ENCODE data around the gene NUMB.

The NUMB gene

GRCh38 chr14:73245480-73246325 is 212.6 kb downstream of the NUMB start:
- TF ChIP-seq, protein P1, sequence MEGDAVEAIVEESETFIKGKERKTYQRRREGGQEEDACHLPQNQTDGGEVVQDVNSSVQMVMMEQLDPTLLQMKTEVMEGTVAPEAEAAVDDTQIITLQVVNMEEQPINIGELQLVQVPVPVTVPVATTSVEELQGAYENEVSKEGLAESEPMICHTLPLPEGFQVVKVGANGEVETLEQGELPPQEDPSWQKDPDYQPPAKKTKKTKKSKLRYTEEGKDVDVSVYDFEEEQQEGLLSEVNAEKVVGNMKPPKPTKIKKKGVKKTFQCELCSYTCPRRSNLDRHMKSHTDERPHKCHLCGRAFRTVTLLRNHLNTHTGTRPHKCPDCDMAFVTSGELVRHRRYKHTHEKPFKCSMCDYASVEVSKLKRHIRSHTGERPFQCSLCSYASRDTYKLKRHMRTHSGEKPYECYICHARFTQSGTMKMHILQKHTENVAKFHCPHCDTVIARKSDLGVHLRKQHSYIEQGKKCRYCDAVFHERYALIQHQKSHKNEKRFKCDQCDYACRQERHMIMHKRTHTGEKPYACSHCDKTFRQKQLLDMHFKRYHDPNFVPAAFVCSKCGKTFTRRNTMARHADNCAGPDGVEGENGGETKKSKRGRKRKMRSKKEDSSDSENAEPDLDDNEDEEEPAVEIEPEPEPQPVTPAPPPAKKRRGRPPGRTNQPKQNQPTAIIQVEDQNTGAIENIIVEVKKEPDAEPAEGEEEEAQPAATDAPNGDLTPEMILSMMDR (IDR thresholded peaks at IDR 0.05; ENCODE audit: borderline replicate concordance, extremely low read depth, low read length, poor library complexity, severe bottlenecking), result no peak
- no peak for TF ChIP-seq EZH2 (IDR thresholded peaks at IDR 0.05; ENCODE audit: borderline replicate concordance, low read depth, low read length, severe bottlenecking)
- H3K36me3 ChIP-seq (ENCODE audit: insufficient read depth, low read length), result no peaks in the 10 kb centered on the region
- H3K79me2 ChIP-seq (ENCODE audit: insufficient read depth, low read length), result no peaks in the 10 kb centered on the region
- H3K27ac ChIP-seq (ENCODE audit: low read length), result no peak overlapping the region
- no peaks in the 10 kb centered on the region for H3K27me3 ChIP-seq (ENCODE audit: insufficient read depth, low read length, poor library complexity)
- peak overlapping the region; percentile 62 for H3K4me2 ChIP-seq (ENCODE audit: insufficient read depth, low read length)
- peaks cover 41% of the 10 kb centered on the region for H3K4me1 ChIP-seq (ENCODE audit: insufficient read depth, low read length)
- ATAC-seq (ENCODE audit: insufficient read depth, low read depth) (peak; percentile 77), DNase-seq (peak; percentile 57)
- peak overlapping the region; percentile 48 for H2AFZ ChIP-seq (ENCODE audit: low read depth, low read length)
- H4K20me1 ChIP-seq (ENCODE audit: insufficient read depth, low read length), result no peaks in the 10 kb centered on the region
- no peaks in the 10 kb centered on the region for H3K9me3 ChIP-seq (ENCODE audit: insufficient read depth, low read length, severe bottlenecking)
- H3K4me3 ChIP-seq (ENCODE audit: low read depth in 1 of 2, low read length in 2 of 2), result peak overlapping the region in 1 of 2 experiments; percentile 55; a peak in 2 of 4 replicates
- H3K9ac ChIP-seq (ENCODE audit: low read depth, low read length), result peak overlapping the region; percentile 47

DNA sequence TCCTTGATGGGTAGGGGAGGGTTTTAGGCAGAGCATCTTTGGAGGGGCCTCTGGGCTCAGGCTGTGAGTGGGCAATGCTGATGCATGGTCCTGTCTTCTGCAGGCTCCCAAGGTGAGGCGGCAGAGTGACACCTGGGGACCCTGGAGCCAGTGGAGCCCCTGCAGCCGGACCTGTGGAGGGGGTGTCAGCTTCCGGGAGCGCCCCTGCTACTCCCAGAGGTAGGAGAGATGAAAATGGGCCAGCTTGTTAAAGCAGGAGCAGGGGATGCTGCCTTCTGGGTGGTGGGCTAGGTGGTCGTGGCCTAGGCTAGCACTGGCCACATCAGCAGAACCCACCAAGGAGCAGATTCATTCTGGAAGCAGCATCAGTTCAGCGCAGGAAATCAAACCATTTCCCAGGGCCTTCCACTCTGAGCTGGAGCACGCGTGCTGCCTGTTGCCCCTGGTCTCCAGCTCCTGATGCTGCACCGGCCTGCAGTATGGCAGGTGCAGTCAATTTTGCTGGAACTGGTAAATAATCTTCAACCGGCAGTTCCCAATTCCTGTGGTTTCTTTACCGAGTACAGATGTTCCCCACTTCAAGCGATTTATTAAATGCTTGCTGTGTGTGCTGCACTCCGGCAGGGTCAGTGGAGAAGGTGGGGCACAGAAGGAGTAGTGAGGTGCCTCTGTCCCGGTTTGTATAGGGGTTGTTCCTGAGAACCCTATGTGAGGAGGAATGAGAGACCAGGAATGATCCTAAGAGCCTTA is 213.6 kb downstream of the NUMB start:
- H3K4me3 ChIP-seq (ENCODE audit: low read depth in 1 of 2, low read length in 2 of 2), result no peak overlapping the region

DNA sequence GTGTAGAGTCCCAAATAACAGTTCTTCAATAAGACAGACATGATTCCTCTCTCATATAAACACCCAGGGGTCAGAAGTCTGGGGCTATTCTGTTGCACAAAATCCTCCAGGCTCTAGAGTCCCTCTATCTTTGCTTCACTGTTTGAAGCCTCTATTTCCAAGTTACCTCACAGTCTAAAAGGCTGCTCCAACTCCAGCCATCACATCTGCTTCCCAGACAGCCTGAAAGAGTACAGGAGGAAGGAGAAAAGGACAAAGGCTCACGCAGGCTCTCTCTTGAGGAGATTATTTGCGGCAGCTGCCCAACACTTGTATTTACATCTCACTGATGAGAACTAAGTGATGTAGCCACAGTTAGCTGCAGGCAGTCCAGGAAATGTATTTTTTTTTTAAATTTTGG is 214.6 kb downstream of the NUMB start:
- ATAC-seq (ENCODE audit: insufficient read depth, low read depth) (no peak), DNase-seq (no peak)
- Histone ChIP-seq H3K27me3 (ENCODE audit: insufficient read depth, low read length, poor library complexity) (no peaks in the 10 kb centered on the region), H3K9me3 (ENCODE audit: insufficient read depth, low read length, severe bottlenecking) (no peaks in the 10 kb centered on the region), H3K9ac (ENCODE audit: low read depth, low read length) (no peak overlapping the region), H3K4me2 (ENCODE audit: insufficient read depth, low read length) (no peak overlapping the region), H3K4me3 (ENCODE audit: low read depth in 1 of 2, low read length in 2 of 2) (no peak overlapping the region), H3K79me2 (ENCODE audit: insufficient read depth, low read length) (no peaks in the 10 kb centered on the region), H4K20me1 (ENCODE audit: insufficient read depth, low read length) (no peaks in the 10 kb centered on the region), H2AFZ (ENCODE audit: low read depth, low read length) (no peak overlapping the region), H3K4me1 (ENCODE audit: insufficient read depth, low read length) (peaks cover 41% of the 10 kb centered on the region), H3K36me3 (ENCODE audit: insufficient read depth, low read length) (no peaks in the 10 kb centered on the region), H3K27ac (ENCODE audit: low read length) (no peak overlapping the region)
- no peak for TF ChIP-seq EZH2 (IDR thresholded peaks at IDR 0.05; ENCODE audit: borderline replicate concordance, low read depth, low read length, severe bottlenecking)
- TF ChIP-seq, protein P1 (IDR thresholded peaks at IDR 0.05; ENCODE audit: borderline replicate concordance, extremely low read depth, low read length, poor library complexity, severe bottlenecking), result no peak

More for the DNA sequence above, 213.6 kb downstream of the NUMB start:
- H3K79me2 ChIP-seq (ENCODE audit: insufficient read depth, low read length), result no peaks in the 10 kb centered on the region
- H3K9me3 ChIP-seq (ENCODE audit: insufficient read depth, low read length, severe bottlenecking), result no peaks in the 10 kb centered on the region
- no peak overlapping the region for H2AFZ ChIP-seq (ENCODE audit: low read depth, low read length)
- no peaks in the 10 kb centered on the region for H3K36me3 ChIP-seq (ENCODE audit: insufficient read depth, low read length)
- H3K4me2 ChIP-seq (ENCODE audit: insufficient read depth, low read length), result no peak overlapping the region
- H3K9ac ChIP-seq (ENCODE audit: low read depth, low read length), result no peak overlapping the region
- TF ChIP-seq EZH2 (IDR thresholded peaks at IDR 0.05; ENCODE audit: borderline replicate concordance, low read depth, low read length, severe bottlenecking), result no peak
- TF ChIP-seq, protein P1 (IDR thresholded peaks at IDR 0.05; ENCODE audit: borderline replicate concordance, extremely low read depth, low read length, poor library complexity, severe bottlenecking), result no peak
- H3K4me1 ChIP-seq (ENCODE audit: insufficient read depth, low read length), result peaks cover 41% of the 10 kb centered on the region
- H3K27ac ChIP-seq (ENCODE audit: low read length), result no peak overlapping the region
- ATAC-seq (ENCODE audit: insufficient read depth, low read depth), result no peak
- H3K27me3 ChIP-seq (ENCODE audit: insufficient read depth, low read length, poor library complexity), result no peaks in the 10 kb centered on the region
- no peaks in the 10 kb centered on the region for H4K20me1 ChIP-seq (ENCODE audit: insufficient read depth, low read length)
- no peak for DNase-seq
